ENCODE data around the gene RIT2. TPM values are rescaled to one million over a fixed set of nuclear protein-coding genes. Genes with fewer than 3 reads are reported as not detected.

RIT2 gene
- polyA plus RNA-seq, 1 donor from 2014 or later = 1.1 TPM

DNA sequence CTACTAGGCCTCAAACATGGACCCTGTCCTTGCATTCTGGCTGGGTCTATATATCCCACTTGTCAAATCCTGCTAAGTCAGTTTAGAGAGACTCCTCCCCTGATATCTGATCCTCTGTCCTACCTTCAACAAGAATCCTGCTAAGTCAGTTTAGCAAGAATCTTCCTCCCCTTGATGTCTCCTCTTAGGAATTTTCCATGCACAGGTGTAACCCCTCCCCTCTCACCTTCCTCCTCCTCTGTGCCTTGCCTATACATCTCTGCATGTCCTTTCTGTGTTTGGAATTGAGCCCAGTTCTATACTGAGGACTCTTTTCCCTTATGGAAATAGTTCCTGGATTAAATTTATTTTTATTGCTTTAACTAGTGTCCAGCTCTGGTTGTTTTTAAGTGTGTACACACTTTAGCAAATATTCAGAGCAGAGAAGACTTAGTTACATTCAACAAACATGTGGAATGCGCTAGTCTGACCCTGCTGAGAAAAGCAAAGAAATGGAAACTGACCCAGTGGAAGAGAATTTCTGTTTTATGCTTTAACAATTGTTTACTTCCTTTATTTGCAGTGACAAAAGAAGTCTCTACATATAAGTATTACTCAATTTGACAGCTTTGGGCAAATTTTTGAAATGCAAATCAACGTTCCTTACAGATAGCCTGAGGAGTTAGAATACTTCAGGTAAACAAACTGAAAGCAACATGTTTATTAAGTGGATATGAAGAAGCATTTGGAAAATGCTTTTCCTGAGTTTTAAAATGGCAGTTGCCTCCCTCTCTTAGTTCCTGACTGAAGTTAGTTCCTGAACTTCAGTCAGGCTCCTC is 80.6 kb downstream of the RIT2 start:
- Histone ChIP-seq H3K9me3 (ENCODE audit: low read length) (no peaks in the 10 kb centered on the region), H3K4me2 (ENCODE audit: low read length) (no peak overlapping the region), H3K79me2 (replicated peaks; ENCODE audit: insufficient read depth, low read length) (no peaks in the 10 kb centered on the region), H3K27ac (ENCODE audit: low read length) (no peak overlapping the region), H3K4me3 (ENCODE audit: low read length) (no peak overlapping the region), H3F3A (ENCODE audit: insufficient read depth, low read length, poor library complexity, severe bottlenecking) (no peaks in the 10 kb centered on the region), H3K9me2 (ENCODE audit: insufficient read depth, low read length) (no peaks in the 10 kb centered on the region), H3K36me3 (ENCODE audit: insufficient read depth, low read length) (no peaks in the 10 kb centered on the region), H3K9ac (ENCODE audit: low read length) (no peak overlapping the region), H2AFZ (ENCODE audit: low read depth, low read length) (no peak overlapping the region), H4K20me1 (ENCODE audit: insufficient read depth) (no peaks in the 10 kb centered on the region), H3K27me3 (ENCODE audit: insufficient read depth, low read depth, low read length) (no peaks in the 10 kb centered on the region)
- no peak for TF ChIP-seq TAF1 (IDR thresholded peaks at IDR 0.05; ENCODE audit: low read depth)
- no peak for TF ChIP-seq RAD21 (conservative IDR thresholded peaks at IDR 0.05)
- no peak for TF ChIP-seq MXI1 (conservative IDR thresholded peaks at IDR 0.05; ENCODE audit: poor library complexity, severe bottlenecking)
- no peak for TF ChIP-seq EP300 (conservative IDR thresholded peaks at IDR 0.05; ENCODE audit: poor library complexity, severe bottlenecking)
- no peak for TF ChIP-seq CTCF (IDR thresholded peaks at IDR 0.05; ENCODE audit: poor library complexity, severe bottlenecking)
- TF ChIP-seq, protein P1, sequence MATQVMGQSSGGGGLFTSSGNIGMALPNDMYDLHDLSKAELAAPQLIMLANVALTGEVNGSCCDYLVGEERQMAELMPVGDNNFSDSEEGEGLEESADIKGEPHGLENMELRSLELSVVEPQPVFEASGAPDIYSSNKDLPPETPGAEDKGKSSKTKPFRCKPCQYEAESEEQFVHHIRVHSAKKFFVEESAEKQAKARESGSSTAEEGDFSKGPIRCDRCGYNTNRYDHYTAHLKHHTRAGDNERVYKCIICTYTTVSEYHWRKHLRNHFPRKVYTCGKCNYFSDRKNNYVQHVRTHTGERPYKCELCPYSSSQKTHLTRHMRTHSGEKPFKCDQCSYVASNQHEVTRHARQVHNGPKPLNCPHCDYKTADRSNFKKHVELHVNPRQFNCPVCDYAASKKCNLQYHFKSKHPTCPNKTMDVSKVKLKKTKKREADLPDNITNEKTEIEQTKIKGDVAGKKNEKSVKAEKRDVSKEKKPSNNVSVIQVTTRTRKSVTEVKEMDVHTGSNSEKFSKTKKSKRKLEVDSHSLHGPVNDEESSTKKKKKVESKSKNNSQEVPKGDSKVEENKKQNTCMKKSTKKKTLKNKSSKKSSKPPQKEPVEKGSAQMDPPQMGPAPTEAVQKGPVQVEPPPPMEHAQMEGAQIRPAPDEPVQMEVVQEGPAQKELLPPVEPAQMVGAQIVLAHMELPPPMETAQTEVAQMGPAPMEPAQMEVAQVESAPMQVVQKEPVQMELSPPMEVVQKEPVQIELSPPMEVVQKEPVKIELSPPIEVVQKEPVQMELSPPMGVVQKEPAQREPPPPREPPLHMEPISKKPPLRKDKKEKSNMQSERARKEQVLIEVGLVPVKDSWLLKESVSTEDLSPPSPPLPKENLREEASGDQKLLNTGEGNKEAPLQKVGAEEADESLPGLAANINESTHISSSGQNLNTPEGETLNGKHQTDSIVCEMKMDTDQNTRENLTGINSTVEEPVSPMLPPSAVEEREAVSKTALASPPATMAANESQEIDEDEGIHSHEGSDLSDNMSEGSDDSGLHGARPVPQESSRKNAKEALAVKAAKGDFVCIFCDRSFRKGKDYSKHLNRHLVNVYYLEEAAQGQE (IDR thresholded peaks at IDR 0.05; ENCODE audit: borderline replicate concordance) = no peak

GRCh38 chr18:43031169-43031568 is 84.3 kb downstream of the RIT2 start:
- Histone ChIP-seq H2AFZ (ENCODE audit: low read depth, low read length) (no peak overlapping the region), H3K27me3 (ENCODE audit: insufficient read depth, low read depth, low read length) (no peaks in the 10 kb centered on the region), H3K27ac (ENCODE audit: low read length) (no peak overlapping the region), H3K36me3 (ENCODE audit: insufficient read depth, low read length) (no peaks in the 10 kb centered on the region), H3K9me3 (ENCODE audit: low read length) (no peaks in the 10 kb centered on the region), H3K9ac (ENCODE audit: low read length) (no peak overlapping the region), H3K79me2 (replicated peaks; ENCODE audit: insufficient read depth, low read length) (no peaks in the 10 kb centered on the region), H3F3A (ENCODE audit: insufficient read depth, low read length, poor library complexity, severe bottlenecking) (no peaks in the 10 kb centered on the region), H4K20me1 (ENCODE audit: insufficient read depth) (no peaks in the 10 kb centered on the region), H3K9me2 (ENCODE audit: insufficient read depth, low read length) (no peaks in the 10 kb centered on the region), H3K4me2 (ENCODE audit: low read length) (no peak overlapping the region), H3K4me3 (ENCODE audit: low read length) (no peak overlapping the region)
- TF ChIP-seq, protein P1 (IDR thresholded peaks at IDR 0.05; ENCODE audit: borderline replicate concordance) = no peak
- TF ChIP-seq CTCF (IDR thresholded peaks at IDR 0.05; ENCODE audit: poor library complexity, severe bottlenecking) (no peak), EZH2 (IDR thresholded peaks at IDR 0.05; ENCODE audit: borderline replicate concordance, insufficient read depth, low read length, poor library complexity, severe bottlenecking) (no peak), MXI1 (conservative IDR thresholded peaks at IDR 0.05; ENCODE audit: poor library complexity, severe bottlenecking) (no peak), POLR2AphosphoS5 (IDR thresholded peaks at IDR 0.05) (no peak), EP300 (conservative IDR thresholded peaks at IDR 0.05; ENCODE audit: poor library complexity, severe bottlenecking) (no peak), SMC3 (conservative IDR thresholded peaks at IDR 0.05; ENCODE audit: poor library complexity) (no peak), RAD21 (conservative IDR thresholded peaks at IDR 0.05) (no peak), TAF1 (IDR thresholded peaks at IDR 0.05; ENCODE audit: low read depth) (no peak)
